Measurements from ENCODE around the gene OTOR.

- TF ChIP-seq CTCF (IDR thresholded peaks at IDR 0.05) (no peak), POLR2A (IDR thresholded peaks at IDR 0.05) (no peak)
Observed at GRCh38 chr20:16775961-16776360, 27.8 kb downstream of the OTOR start.

Data from adrenal gland (tissue), 5 donors.